HepG2 (cell line): ENCODE measurements around the gene KCNH8. TPM values are rescaled to one million over a fixed set of nuclear protein-coding genes. Genes with fewer than 3 reads are reported as not detected.

ENCODE experiments used
- ATAC-seq: fragments of 200-7000 bp; cut with Tn5 transposase; 3 replicates; pipeline ENCODE4 v1.9.1; 2020; ENCODE audit warnings: mild to moderate bottlenecking, moderate library complexity
- BruUV-seq: library from RNA; stranded (reverse); fragments of 400-500 nt; replicated peaks from 2 replicates; lab custom pipeline; 2021; lab: Mats Ljungman, UMichigan
- CTCF ChIA-PET: fragments of 300-600 bp; formaldehyde crosslinking; extraction: SDS; loops from one replicate; lab custom pipeline; 2021; ENCODE audit warnings: low total read pairs, inconsistent platforms, low intra/inter-chr PET ratio; lab: Yijun Ruan, JAX
- POLR2A ChIA-PET: fragments of 350-600 bp; sonication (Branson Sonifier 250); formaldehyde crosslinking; loops from one replicate; lab custom pipeline; 2020; ENCODE audit warnings: antibody characterized with exemption, inconsistent platforms; lab: Yijun Ruan, JAX
- DNase-seq: peaks from one replicate; pipeline ENCODE4 v3.0.0-alpha.2; 2015; ENCODE audit warnings: low spot score
- FAIRE-seq: peaks from 3 replicates; lab custom pipeline; 2011; peaks lifted over from hg19 to GRCh38; lab: Jason Lieb, UNC
- H2AFZ ChIP-seq: one replicate; pipeline ENCODE4 v1.6.1; 2011; ENCODE audit warnings: low read length, inconsistent platforms
- H3K27ac ChIP-seq: fragments of 300-600 bp; 3 replicates; pipeline ENCODE4 v1.8.0; 2011; ENCODE audit warnings: mixed run types, mild to moderate bottlenecking, mixed read lengths, low read length, inconsistent platforms; ENCODE audit not compliant: insufficient read depth; ENCODE audit errors: extremely low read length
- H3K27me3 ChIP-seq, 2 experiments: fragments of 200-600 bp in 1 of 2; 2 replicates in 1 of 2; 3 replicates in 1 of 2; pipeline versions ENCODE4 v1.6.0 to v1.8.0; 2011; ENCODE audit warnings: low read length in 2 of 2, mild to moderate bottlenecking in 2 of 2, moderate library complexity in 2 of 2, inconsistent platforms in 1 of 2; ENCODE audit not compliant: insufficient read depth in 2 of 2, control insufficient read depth in 1 of 2
- H3K36me3 ChIP-seq, 2 experiments: fragments of 200-600 bp in 1 of 2; replicated peaks in 1 of 2; 2 replicates in 1 of 2; 3 replicates in 1 of 2; pipeline versions ENCODE4 v1.5.1 to v1.8.0; 2011; ENCODE audit warnings: low read length in 2 of 2, inconsistent platforms in 1 of 2; ENCODE audit not compliant: insufficient read depth in 2 of 2, control insufficient read depth in 1 of 2
- H3K4me1 ChIP-seq: 2 replicates; pipeline ENCODE4 v1.5.1; 2012; ENCODE audit warnings: low read length, inconsistent platforms; ENCODE audit not compliant: insufficient read depth
- H3K4me2 ChIP-seq: 2 replicates; pipeline ENCODE4 v1.6.0; 2011; ENCODE audit warnings: low read depth, low read length, inconsistent platforms
- H3K4me3 ChIP-seq, 3 experiments: fragments of 200-600 bp in 1 of 3; sonication (generic), shearing (Covaris generic) in 1 of 3; replicated peaks in 1 of 3; 2 replicates each; pipeline ENCODE4 v1.5.1; 2011 to 2016; ENCODE audit warnings: low read length in 3 of 3, inconsistent platforms in 2 of 3, low read depth in 2 of 3, mild to moderate bottlenecking in 2 of 3, control low read depth in 1 of 3, mixed read lengths in 1 of 3; ENCODE audit not compliant: insufficient read depth in 1 of 3
- H3K79me2 ChIP-seq: one replicate; pipeline ENCODE4 v1.6.1; 2011; ENCODE audit warnings: low read length, inconsistent platforms; ENCODE audit not compliant: insufficient read depth
- H3K9ac ChIP-seq: 2 replicates; pipeline ENCODE4 v1.6.0; 2011; ENCODE audit warnings: mild to moderate bottlenecking, low read depth, low read length, inconsistent platforms; ENCODE audit not compliant: insufficient read depth
- H3K9me3 ChIP-seq: 2 replicates; pipeline ENCODE4 v1.5.1; 2012; ENCODE audit warnings: mild to moderate bottlenecking, low read length
- H4K20me1 ChIP-seq: 2 replicates; pipeline ENCODE4 v1.6.0; 2011; ENCODE audit warnings: inconsistent platforms, mild to moderate bottlenecking, low read length, moderate library complexity; ENCODE audit not compliant: insufficient read depth
- ATAD3A ChIP-seq: sonication (generic); formaldehyde crosslinking; IDR thresholded peaks from 2 replicates; pipeline ENCODE4 v1.4.0; 2020; ENCODE audit warnings: missing genetic modification reagents
- DBP ChIP-seq: sonication (generic); formaldehyde crosslinking; IDR thresholded peaks from 2 replicates; pipeline ENCODE4 v1.4.0; 2020; ENCODE audit warnings: missing genetic modification reagents; ENCODE audit errors: not compliant biosample characterization
- ETV6 ChIP-seq: sonication (generic); formaldehyde crosslinking; conservative IDR thresholded peaks from 2 replicates; pipeline ENCODE4 v1.4.0; 2020; ENCODE audit warnings: missing genetic modification reagents
- FUBP1 ChIP-seq: sonication (generic); formaldehyde crosslinking; IDR thresholded peaks from 2 replicates; pipeline ENCODE4 v1.5.1; 2020; ENCODE audit warnings: missing genetic modification reagents, mild to moderate bottlenecking, borderline replicate concordance
- NFYB ChIP-seq: sonication (generic); formaldehyde crosslinking; IDR thresholded peaks from 2 replicates; pipeline ENCODE4 v1.4.0; 2020; ENCODE audit warnings: missing genetic modification reagents
- TBX3 ChIP-seq: fragments of 450-650 bp; IDR thresholded peaks from 2 replicates; pipeline ENCODE4 v1.6.1; 2017; ENCODE audit warnings: antibody characterized with exemption, mild to moderate bottlenecking, inconsistent platforms, borderline replicate concordance
- TGIF2 ChIP-seq: IDR thresholded peaks from 2 replicates; pipeline ENCODE4 v1.6.1; 2016; ENCODE audit warnings: control low read depth, missing compliant biosample characterization
- ZNF354B ChIP-seq: sonication (generic); formaldehyde crosslinking; IDR thresholded peaks from 2 replicates; pipeline ENCODE4 v1.8.0; 2022; ENCODE audit warnings: mild to moderate bottlenecking, missing genetic modification reagents
- ZNF414 ChIP-seq: sonication (generic); formaldehyde crosslinking; IDR thresholded peaks from 2 replicates; pipeline ENCODE4 v1.5.0; 2020; ENCODE audit warnings: missing genetic modification reagents
- ZNF496 ChIP-seq: sonication (generic); formaldehyde crosslinking; IDR thresholded peaks from 2 replicates; pipeline ENCODE4 v1.8.1; 2023; ENCODE audit warnings: mild to moderate bottlenecking, moderate library complexity, missing genetic modification reagents; ENCODE audit not compliant: insufficient replicate concordance
- ZNF589 ChIP-seq: sonication (generic); formaldehyde crosslinking; conservative IDR thresholded peaks from 2 replicates; pipeline ENCODE4 v1.8.0; 2022; ENCODE audit warnings: mild to moderate bottlenecking, moderate library complexity, missing genetic modification reagents
- ZNF839 ChIP-seq: sonication (generic); formaldehyde crosslinking; IDR thresholded peaks from 2 replicates; pipeline ENCODE4 v1.4.0; 2020; ENCODE audit warnings: missing genetic modification reagents, mild to moderate bottlenecking, borderline replicate concordance
- ZNF891 ChIP-seq: sonication (generic); formaldehyde crosslinking; IDR thresholded peaks from 2 replicates; pipeline ENCODE4 v1.5.0; 2020; ENCODE audit warnings: mild to moderate bottlenecking, missing genetic modification reagents
- WGBS: methylation state at CpG from one replicate; pipeline ENCODE4 v1.1.6; 2017; ENCODE audit warnings: low lambda C conversion rate; 5-methylcytosine and 5-hydroxymethylcytosine counted together
- in situ Hi-C: cut with HindIII; loops from 2 replicates; pipeline ENCODE4 v1.10.0; 2017; ENCODE audit warnings: low pct_unique_long_range_greater_than_20kb; ENCODE audit not compliant: extremely low pct_ligation_motif_present
- intact Hi-C: fragments of 100-400 bp; cut with micrococcal nuclease; formaldehyde crosslinking; loops from one replicate; pipeline ENCODE4 v1.10.0; 2022; ENCODE audit not compliant: unreplicated experiment
- polyA plus RNA-seq, 8 experiments: library from polyadenylated mRNA; depleted of rRNA in 3 of 8; stranded (reverse) in 7 of 8; unstranded in 1 of 8; fragments of >200 nt; fragmentation: Illumina TruSeq in 4 of 8; extraction: Trizol in 4 of 8; gene quantifications; 2 replicates each; pipeline versions ENCODE4 v1.2.1 to v1.2.3, GENCODE V29; 2011 to 2016; ENCODE audit warnings: low read depth in 4 of 8, missing spikeins in 1 of 8, mixed read lengths in 1 of 8; ENCODE audit not compliant: insufficient read depth in 1 of 8
- total RNA-seq, 5 experiments: library from RNA; depleted of rRNA; stranded (reverse); fragments of >200 nt; fragmentation: Illumina TruSeq; extraction: Trizol; gene quantifications; 2 replicates each; pipeline ENCODE4 v1.2.3, GENCODE V29; 2016; ENCODE audit warnings: low read depth in 1 of 5
- TF ChIP-seq, protein P1 (sequence below): sonication (generic); formaldehyde crosslinking; IDR thresholded peaks from 2 replicates; pipeline ENCODE4 v1.8.0; 2022; ENCODE audit warnings: missing genetic modification reagents, mild to moderate bottlenecking, borderline replicate concordance
- TF ChIP-seq, protein P2 (sequence below): IDR thresholded peaks from 2 replicates; pipeline ENCODE4 v1.6.1; 2016

KCNH8 gene
- total and polyA plus RNA-seq, 2 of the 13 experiments (the other 11 are each of a cell fraction or from before 2014, with no cell fraction given) = 0.04 TPM; not detected in 1

DNA sequence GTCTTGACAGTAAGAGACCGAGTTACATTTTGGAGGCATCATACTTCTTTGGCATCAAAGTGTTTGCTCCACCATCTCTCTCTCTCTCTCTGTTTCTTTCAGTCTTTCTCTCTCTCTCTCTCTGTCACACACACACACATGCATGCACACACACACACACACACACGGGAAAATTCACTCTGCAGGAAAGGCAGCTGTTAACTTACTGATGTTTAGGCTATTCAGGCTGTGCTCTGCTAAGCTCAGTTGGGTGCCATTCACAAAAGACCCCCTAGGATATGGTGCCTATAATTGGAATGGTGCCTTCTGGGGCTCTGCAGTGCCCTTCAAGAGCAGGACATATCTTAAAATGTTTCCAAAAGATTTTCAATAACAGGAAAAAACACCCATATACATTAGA, 78.2 kb downstream of the KCNH8 start:
- no TSS peak for BruUV-seq
- 4% methylated on average over 2 of the region's 2 CpGs for WGBS
- no peaks in the 10 kb centered on the region for H3K9me3 ChIP-seq
- H3K4me3 ChIP-seq = no peak overlapping the region
- no peaks in the 10 kb centered on the region for H3K36me3 ChIP-seq
- in situ Hi-C loops (no loop called here), intact Hi-C loops (no loop called here)
- FAIRE-seq (no peak), ATAC-seq (no peak), DNase-seq (no peak)
- H3K27me3 ChIP-seq = no peaks in the 10 kb centered on the region
- no peak overlapping the region for H2AFZ ChIP-seq
- H3K9ac ChIP-seq = no peak overlapping the region
- H3K79me2 ChIP-seq = no peaks in the 10 kb centered on the region
- H3K4me1 ChIP-seq = no peaks in the 10 kb centered on the region
- no peaks in the 10 kb centered on the region for H4K20me1 ChIP-seq
- H3K4me2 ChIP-seq = no peak overlapping the region
- ChIA-PET CTCF (no interaction called here), POLR2A (no interaction called here)
- TF ChIP-seq ETV6 (CRISPR knock-in tag) = no peak
- TF ChIP-seq ZNF496 (CRISPR knock-in tag) = no peak
- no peak for TF ChIP-seq ZNF839
- no peak for TF ChIP-seq TGIF2 (CRISPR knock-in tag)
- TF ChIP-seq TBX3 = no peak
- TF ChIP-seq NFYB (CRISPR knock-in tag) = no peak
- TF ChIP-seq ZNF414 = no peak
- TF ChIP-seq ZNF354B (CRISPR knock-in tag) = no peak
- TF ChIP-seq, protein P1, sequence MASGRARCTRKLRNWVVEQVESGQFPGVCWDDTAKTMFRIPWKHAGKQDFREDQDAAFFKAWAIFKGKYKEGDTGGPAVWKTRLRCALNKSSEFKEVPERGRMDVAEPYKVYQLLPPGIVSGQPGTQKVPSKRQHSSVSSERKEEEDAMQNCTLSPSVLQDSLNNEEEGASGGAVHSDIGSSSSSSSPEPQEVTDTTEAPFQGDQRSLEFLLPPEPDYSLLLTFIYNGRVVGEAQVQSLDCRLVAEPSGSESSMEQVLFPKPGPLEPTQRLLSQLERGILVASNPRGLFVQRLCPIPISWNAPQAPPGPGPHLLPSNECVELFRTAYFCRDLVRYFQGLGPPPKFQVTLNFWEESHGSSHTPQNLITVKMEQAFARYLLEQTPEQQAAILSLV (CRISPR knock-in tag) = no peak
- no peak for TF ChIP-seq FUBP1 (CRISPR knock-in tag)
- TF ChIP-seq ATAD3A (CRISPR knock-in tag) = no peak
- TF ChIP-seq ZNF891 (CRISPR knock-in tag) = no peak
- no peak for TF ChIP-seq DBP
- no peak for TF ChIP-seq ZNF589 (CRISPR knock-in tag)
- TF ChIP-seq, protein P2, sequence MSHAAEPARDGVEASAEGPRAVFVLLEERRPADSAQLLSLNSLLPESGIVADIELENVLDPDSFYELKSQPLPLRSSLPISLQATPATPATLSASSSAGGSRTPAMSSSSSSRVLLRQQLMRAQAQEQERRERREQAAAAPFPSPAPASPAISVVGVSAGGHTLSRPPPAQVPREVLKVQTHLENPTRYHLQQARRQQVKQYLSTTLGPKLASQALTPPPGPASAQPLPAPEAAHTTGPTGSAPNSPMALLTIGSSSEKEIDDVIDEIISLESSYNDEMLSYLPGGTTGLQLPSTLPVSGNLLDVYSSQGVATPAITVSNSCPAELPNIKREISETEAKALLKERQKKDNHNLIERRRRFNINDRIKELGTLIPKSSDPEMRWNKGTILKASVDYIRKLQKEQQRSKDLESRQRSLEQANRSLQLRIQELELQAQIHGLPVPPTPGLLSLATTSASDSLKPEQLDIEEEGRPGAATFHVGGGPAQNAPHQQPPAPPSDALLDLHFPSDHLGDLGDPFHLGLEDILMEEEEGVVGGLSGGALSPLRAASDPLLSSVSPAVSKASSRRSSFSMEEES = no peak
- no peak overlapping the region for H3K27ac ChIP-seq
